Neural progenitor cell (in vitro differentiated cells): ENCODE data around the gene YKT6.

Source experiments
- EZH2phosphoT487 ChIP-seq: fragments of 200-600 bp; sonication (generic); IDR thresholded peaks from 2 replicates; pipeline ENCODE4 v1.6.1; 2017; ENCODE audit warnings: antibody characterized with exemption
- TF ChIP-seq, protein P1 (sequence below): fragments of 200-600 bp; sonication (generic); IDR thresholded peaks from 2 replicates; pipeline ENCODE4 v1.5.1; 2017; ENCODE audit warnings: antibody characterized with exemption, mild to moderate bottlenecking

GRCh38 chr7:44162785-44163395 lies 37.9 kb upstream of the YKT6 start:
- TF ChIP-seq, protein P1, sequence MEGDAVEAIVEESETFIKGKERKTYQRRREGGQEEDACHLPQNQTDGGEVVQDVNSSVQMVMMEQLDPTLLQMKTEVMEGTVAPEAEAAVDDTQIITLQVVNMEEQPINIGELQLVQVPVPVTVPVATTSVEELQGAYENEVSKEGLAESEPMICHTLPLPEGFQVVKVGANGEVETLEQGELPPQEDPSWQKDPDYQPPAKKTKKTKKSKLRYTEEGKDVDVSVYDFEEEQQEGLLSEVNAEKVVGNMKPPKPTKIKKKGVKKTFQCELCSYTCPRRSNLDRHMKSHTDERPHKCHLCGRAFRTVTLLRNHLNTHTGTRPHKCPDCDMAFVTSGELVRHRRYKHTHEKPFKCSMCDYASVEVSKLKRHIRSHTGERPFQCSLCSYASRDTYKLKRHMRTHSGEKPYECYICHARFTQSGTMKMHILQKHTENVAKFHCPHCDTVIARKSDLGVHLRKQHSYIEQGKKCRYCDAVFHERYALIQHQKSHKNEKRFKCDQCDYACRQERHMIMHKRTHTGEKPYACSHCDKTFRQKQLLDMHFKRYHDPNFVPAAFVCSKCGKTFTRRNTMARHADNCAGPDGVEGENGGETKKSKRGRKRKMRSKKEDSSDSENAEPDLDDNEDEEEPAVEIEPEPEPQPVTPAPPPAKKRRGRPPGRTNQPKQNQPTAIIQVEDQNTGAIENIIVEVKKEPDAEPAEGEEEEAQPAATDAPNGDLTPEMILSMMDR: no peak
- no peak for TF ChIP-seq EZH2phosphoT487
